Vagina (tissue), 2 donors: ENCODE results near the gene CKLF.

Experiments
- CTCF ChIP-seq, 3 experiments: fragments of 450-650 bp in 2 of 3; fragments of 200-600 bp in 1 of 3; sonication (generic) in 1 of 3; IDR thresholded peaks; one replicate each; pipeline ENCODE4 v1.5.1; 2017 to 2019; ENCODE audit warnings: antibody characterized with exemption in 3 of 3, mild to moderate bottlenecking in 2 of 3, moderate library complexity in 2 of 3
- POLR2A ChIP-seq, 2 donors: fragments of 450-650 bp; IDR thresholded peaks; one replicate each; pipeline ENCODE4 v1.6.1; 2017; ENCODE audit warnings: antibody characterized with exemption in 2 of 2, mild to moderate bottlenecking in 2 of 2, moderate library complexity in 2 of 2

- TF ChIP-seq CTCF (IDR thresholded peaks at IDR 0.05) (no peak), POLR2A (IDR thresholded peaks at IDR 0.05) (no peak)
Observed at GRCh38 chr16:66599726-66600125, 47.4 kb downstream of the CKLF start.
